Measurements from ENCODE around the gene POLR2F.
"Not testable (repeated sequence)": the region's sequence is repeated elsewhere in the genome, so short reads cannot be mapped to it uniquely, and the experiment has no call there.

POLR2F gene

DNA sequence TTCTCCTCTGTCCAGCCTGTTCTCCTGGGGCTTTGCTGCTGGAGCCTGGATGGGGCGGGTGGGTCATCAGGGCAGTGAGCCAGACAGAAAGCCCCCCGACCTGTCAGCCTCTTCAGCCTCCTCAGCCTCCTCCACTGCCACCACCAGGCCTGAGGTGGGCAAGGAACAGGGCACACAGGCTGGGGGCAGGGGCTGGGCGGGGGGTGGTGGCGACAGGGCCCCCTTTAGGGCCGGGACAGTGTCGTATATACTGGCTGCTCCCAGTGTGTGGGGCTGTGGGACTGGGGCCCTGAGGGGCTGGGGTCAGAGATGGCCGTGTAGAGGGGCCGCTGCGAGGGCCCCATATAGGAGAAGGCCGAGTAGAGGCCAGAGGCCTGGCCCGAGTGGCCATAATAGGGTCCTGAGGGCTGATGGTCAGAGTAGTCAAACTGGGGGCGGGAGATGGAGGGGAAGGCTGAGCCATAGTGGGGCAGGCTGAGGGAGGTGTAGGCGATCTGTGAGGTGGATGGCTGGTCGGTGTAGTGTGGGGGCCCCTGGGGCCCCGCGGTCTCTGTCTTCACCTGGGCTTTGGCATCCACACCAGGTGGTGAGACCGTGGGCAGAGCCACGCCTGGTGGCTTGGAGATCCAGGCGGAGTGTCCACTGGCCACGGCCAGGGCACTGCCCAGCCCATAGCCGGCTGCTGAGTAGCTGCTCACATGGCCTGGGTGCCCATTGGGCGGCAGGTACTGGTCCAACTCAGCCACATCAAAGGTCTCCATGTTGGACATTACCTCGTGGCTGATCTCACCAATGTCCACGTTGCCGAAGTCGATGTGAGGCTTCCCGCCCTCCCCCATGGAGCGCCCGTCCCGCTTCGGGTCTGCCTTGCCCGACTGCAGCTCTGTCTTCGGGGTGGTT lies 20.0 kb downstream of the POLR2F start:
- H3K9me3 ChIP-seq (ENCODE audit: control insufficient read depth, low read length): no peaks in the 10 kb centered on the region
- H3K27me3 ChIP-seq (replicated peaks; ENCODE audit: control insufficient read depth, insufficient read depth, low read length): no peaks in the 10 kb centered on the region
- H3K36me3 ChIP-seq (ENCODE audit: control insufficient read depth, insufficient read depth, low read length, severe bottlenecking): peaks cover 3% of the 10 kb centered on the region
- H3K9ac ChIP-seq (ENCODE audit: low read length): no peak overlapping the region
- H3K4me1 ChIP-seq (ENCODE audit: control insufficient read depth, insufficient read depth, low read length): no peaks in the 10 kb centered on the region
- no peak overlapping the region for H3K4me3 ChIP-seq (ENCODE audit: low read length)
- DNase-seq (ENCODE audit: low read depth): no peak

DNA sequence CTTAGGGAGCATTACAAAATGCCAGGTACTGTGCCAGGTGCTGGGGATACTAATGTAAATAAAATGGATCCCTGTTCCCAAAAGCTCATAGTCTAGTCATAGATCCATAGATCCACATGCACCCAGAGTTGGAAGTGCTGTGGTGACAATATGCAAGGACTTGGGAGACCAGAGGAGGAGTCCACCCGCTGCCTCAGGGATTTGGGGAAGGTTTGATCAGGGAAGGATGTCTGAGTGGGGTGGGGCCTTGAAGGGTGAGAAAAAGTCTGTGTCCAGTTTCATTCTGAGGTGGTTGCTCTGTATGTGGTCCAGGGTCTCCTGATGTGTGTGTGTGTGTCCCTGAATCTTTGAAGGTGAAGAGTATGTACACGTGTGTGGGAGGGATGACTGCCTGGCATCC lies 21.7 kb downstream of the POLR2F start:
- H3K4me1 ChIP-seq (ENCODE audit: control insufficient read depth, insufficient read depth, low read length): no peaks in the 10 kb centered on the region
- H3K4me3 ChIP-seq (ENCODE audit: low read length): no peak overlapping the region
- H3K27me3 ChIP-seq (replicated peaks; ENCODE audit: control insufficient read depth, insufficient read depth, low read length): no peaks in the 10 kb centered on the region
- H3K36me3 ChIP-seq (ENCODE audit: control insufficient read depth, insufficient read depth, low read length, severe bottlenecking): no peaks in the 10 kb centered on the region
- no peaks in the 10 kb centered on the region for H3K9me3 ChIP-seq (ENCODE audit: control insufficient read depth, low read length)
- DNase-seq (ENCODE audit: low read depth): no peak
- H3K9ac ChIP-seq (ENCODE audit: low read length): no peak overlapping the region

DNA sequence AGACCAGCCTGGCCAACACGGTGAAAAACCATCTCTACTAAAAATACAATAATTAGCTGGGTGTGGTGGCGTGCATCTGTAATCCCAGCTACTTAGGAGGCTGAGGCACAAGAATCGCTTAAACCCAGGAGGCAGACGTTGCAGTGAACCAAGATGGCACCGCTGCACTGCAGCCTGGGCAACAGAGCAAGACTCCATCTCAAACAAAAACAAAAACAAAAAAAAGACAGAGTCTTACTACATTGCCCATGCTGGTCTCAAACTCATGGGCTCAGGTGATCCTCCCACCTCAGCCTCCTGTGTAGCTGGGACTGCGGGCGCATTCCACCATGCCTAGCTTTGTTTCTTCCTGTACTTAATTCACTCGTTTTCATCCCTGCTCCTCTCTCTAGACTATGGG lies 22.5 kb downstream of the POLR2F start:
- not testable (repeated sequence) for H3K4me3 ChIP-seq (ENCODE audit: low read length); H3K4me1 ChIP-seq (ENCODE audit: control insufficient read depth, insufficient read depth, low read length); H3K9me3 ChIP-seq (ENCODE audit: control insufficient read depth, low read length); DNase-seq (ENCODE audit: low read depth); H3K27me3 ChIP-seq (replicated peaks; ENCODE audit: control insufficient read depth, insufficient read depth, low read length); H3K36me3 ChIP-seq (ENCODE audit: control insufficient read depth, insufficient read depth, low read length, severe bottlenecking); H3K9ac ChIP-seq (ENCODE audit: low read length)

- DNase-seq (ENCODE audit: low read depth): no peak
- Histone ChIP-seq H3K36me3 (ENCODE audit: control insufficient read depth, insufficient read depth, low read length, severe bottlenecking) (no peaks in the 10 kb centered on the region), H3K9ac (ENCODE audit: low read length) (no peak overlapping the region), H3K4me3 (ENCODE audit: low read length) (no peak overlapping the region), H3K4me1 (ENCODE audit: control insufficient read depth, insufficient read depth, low read length) (peaks cover 5% of the 10 kb centered on the region), H3K9me3 (ENCODE audit: control insufficient read depth, low read length) (no peaks in the 10 kb centered on the region), H3K27me3 (replicated peaks; ENCODE audit: control insufficient read depth, insufficient read depth, low read length) (no peaks in the 10 kb centered on the region)
Observed at GRCh38 chr22:37976547-37976946, 23.0 kb downstream of the POLR2F start.

DNA sequence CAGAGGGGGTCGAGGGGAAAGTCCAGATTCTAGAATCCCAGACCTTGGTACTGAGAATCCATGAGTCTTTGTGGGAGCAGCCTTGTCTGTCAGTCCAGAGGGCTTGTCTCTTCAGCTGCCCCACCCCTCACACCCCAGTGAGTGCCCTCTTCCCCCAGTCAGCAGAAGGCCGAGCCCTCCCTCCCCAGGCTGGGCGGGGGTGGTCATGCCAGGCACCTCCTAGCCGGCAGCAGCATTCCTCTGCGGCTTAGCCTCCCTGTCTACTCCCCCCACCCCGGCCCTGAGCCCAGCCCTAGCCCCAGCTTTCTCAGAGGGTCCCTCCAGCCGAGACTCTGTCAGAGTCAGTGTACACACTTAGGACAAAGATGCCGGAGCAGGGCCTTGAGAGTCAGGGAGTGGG lies 26.3 kb downstream of the POLR2F start:
- Histone ChIP-seq H3K36me3 (ENCODE audit: control insufficient read depth, insufficient read depth, low read length, severe bottlenecking) (no peaks in the 10 kb centered on the region), H3K9ac (ENCODE audit: low read length) (no peak overlapping the region), H3K27me3 (replicated peaks; ENCODE audit: control insufficient read depth, insufficient read depth, low read length) (no peaks in the 10 kb centered on the region), H3K4me3 (ENCODE audit: low read length) (no peak overlapping the region), H3K9me3 (ENCODE audit: control insufficient read depth, low read length) (no peaks in the 10 kb centered on the region), H3K4me1 (ENCODE audit: control insufficient read depth, insufficient read depth, low read length) (peaks cover 18% of the 10 kb centered on the region)
- DNase-seq (ENCODE audit: low read depth): no peak

DNA sequence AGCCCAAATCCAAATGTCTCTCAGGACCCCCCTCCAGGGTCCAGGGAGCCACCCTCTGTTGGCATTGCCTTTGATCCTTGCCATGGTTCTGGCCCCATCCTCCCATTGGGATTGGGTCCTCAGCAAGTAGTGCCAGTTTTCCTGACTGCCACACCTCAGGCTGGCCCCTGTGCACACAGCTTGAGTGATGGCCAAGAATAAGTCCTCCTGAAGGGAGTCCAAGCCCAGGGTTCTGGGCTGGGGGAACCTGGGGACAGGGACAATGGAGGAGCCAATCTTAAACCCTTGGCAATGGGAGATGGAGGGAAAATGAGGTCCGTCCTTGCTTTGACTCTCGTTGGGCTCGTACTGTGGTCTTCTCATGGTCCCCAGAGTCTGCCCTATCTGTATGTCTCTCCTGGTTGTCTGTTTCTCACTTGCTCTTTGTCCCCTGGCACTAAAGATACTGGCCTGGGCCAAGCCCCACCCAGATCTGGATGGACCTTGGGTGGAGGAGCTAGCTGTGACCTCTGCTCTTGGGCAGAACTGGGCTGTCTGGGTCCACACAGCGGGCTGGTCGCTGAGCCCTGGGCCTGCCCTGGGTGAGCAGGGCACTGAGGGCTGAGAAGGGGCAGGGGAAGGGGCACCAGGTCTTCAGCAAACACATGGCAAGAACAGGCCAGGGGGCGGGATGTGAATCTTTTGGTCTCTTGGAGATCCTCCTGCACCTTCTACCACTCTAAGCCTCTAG lies 27.9 kb downstream of the POLR2F start:
- Histone ChIP-seq H3K4me1 (ENCODE audit: control insufficient read depth, insufficient read depth, low read length) (peaks cover 18% of the 10 kb centered on the region), H3K27me3 (replicated peaks; ENCODE audit: control insufficient read depth, insufficient read depth, low read length) (no peaks in the 10 kb centered on the region), H3K4me3 (ENCODE audit: low read length) (no peak overlapping the region), H3K9me3 (ENCODE audit: control insufficient read depth, low read length) (no peaks in the 10 kb centered on the region), H3K9ac (ENCODE audit: low read length) (no peak overlapping the region), H3K36me3 (ENCODE audit: control insufficient read depth, insufficient read depth, low read length, severe bottlenecking) (no peaks in the 10 kb centered on the region)
- DNase-seq (ENCODE audit: low read depth): no peak

GRCh38 chr22:37982151-37982785 lies 28.8 kb downstream of the POLR2F start:
- Histone ChIP-seq H3K9me3 (ENCODE audit: control insufficient read depth, low read length) (no peaks in the 10 kb centered on the region), H3K4me1 (ENCODE audit: control insufficient read depth, insufficient read depth, low read length) (peaks cover 18% of the 10 kb centered on the region), H3K36me3 (ENCODE audit: control insufficient read depth, insufficient read depth, low read length, severe bottlenecking) (no peaks in the 10 kb centered on the region), H3K27me3 (replicated peaks; ENCODE audit: control insufficient read depth, insufficient read depth, low read length) (no peaks in the 10 kb centered on the region), H3K4me3 (ENCODE audit: low read length) (no peak overlapping the region), H3K9ac (ENCODE audit: low read length) (no peak overlapping the region)
- DNase-seq (ENCODE audit: low read depth): no peak

- no peak for DNase-seq (ENCODE audit: low read depth)
- H3K36me3 ChIP-seq (ENCODE audit: control insufficient read depth, insufficient read depth, low read length, severe bottlenecking): no peaks in the 10 kb centered on the region
- H3K9me3 ChIP-seq (ENCODE audit: control insufficient read depth, low read length): no peaks in the 10 kb centered on the region
- no peaks in the 10 kb centered on the region for H3K27me3 ChIP-seq (replicated peaks; ENCODE audit: control insufficient read depth, insufficient read depth, low read length)
- no peak overlapping the region for H3K4me3 ChIP-seq (ENCODE audit: low read length)
- peaks cover 18% of the 10 kb centered on the region for H3K4me1 ChIP-seq (ENCODE audit: control insufficient read depth, insufficient read depth, low read length)
- H3K9ac ChIP-seq (ENCODE audit: low read length): no peak overlapping the region
Observed at GRCh38 chr22:37982938-37983859, 29.7 kb downstream of the POLR2F start.

DNA sequence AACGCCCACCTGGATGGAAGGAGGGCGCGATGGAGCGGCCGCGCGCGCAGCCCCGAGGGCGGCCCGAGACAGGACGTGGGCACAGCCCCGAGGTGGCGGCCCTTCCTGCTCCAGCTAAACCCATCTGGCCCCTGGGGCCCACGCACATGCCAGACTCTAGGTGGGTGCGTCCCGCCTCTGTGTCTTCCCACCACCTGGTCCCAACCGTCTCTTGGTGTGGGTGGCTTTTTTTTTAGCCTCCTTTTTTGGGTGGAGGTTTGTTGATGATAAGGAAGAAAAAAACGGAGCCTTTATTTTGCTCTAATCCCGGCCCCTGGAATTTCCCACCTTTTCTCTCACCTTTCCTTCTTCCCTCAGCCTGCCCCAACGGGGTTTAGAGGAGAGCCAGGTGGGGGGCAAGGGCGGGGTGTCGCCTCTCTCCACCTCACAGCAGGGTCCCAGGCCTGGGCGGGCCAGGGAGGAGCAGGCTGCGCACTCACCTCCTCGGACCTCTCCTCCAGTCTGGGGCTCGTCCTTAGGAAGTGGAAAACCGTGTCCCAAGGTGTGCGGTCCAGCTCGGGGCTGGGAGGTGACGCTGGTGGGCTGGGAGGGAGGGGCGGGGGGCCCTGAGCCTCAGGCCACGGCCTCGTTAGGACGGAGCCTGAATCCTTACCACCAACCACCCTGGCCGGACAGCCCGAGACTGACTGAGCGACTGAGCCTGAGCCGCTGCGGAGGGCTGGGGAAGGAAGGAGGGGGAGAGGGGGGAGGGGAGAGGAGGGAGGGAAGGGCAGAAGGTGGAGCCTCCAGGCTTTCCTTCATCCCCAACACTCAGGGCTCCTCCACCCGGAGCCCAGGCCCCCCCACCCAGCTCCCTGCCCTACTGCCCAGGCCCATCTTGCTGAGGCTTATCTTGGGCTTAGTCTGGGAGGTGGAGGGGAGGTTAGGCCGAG lies 30.6 kb downstream of the POLR2F start, which contains the start of gene SOX10:
Gene SOX10, minus strand, starts transcription at position 696 of the 932 bp plus-strand sequence. CDS start 771 bp downstream, outside the sequence.
- no peak within 1 kb of the TSS for H3K9ac ChIP-seq (ENCODE audit: low read length)
- no peaks in the 10 kb centered on the region for H3K36me3 ChIP-seq (ENCODE audit: control insufficient read depth, insufficient read depth, low read length, severe bottlenecking)
- H3K27me3 ChIP-seq (replicated peaks; ENCODE audit: control insufficient read depth, insufficient read depth, low read length): no peaks in the 10 kb centered on the region
- peaks cover 18% of the 10 kb centered on the region for H3K4me1 ChIP-seq (ENCODE audit: control insufficient read depth, insufficient read depth, low read length)
- no peaks in the 10 kb centered on the region for H3K9me3 ChIP-seq (ENCODE audit: control insufficient read depth, low read length)
- no peak for DNase-seq (ENCODE audit: low read depth)
- H3K4me3 ChIP-seq (ENCODE audit: low read length): no peak within 1 kb of the TSS

DNA sequence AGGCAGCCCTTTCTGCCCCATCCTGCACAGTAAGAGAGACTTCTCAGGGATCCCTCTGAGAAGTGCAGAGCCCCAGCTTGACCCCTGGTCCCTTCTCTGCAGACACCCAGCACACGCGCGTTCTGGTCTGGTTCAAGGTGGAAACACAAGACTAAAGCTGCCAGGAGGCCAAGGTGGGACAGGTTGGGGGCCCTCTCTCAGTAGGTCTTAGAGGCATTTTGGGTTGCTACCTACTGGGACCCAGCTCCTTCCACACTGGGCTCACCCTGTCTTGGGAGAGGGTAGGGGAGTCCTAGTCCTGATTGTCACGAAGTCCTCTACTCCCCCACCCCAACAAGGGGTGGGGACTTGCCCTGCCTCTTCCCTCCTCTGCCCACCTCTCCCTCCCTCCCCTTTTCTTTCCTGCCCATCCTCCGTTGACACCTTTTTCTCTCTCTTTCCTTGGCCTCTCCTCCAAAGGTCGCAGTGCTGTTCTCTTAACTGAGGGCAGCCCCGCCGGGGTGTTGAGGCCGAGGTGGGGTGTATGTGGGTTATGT lies 31.6 kb downstream of the POLR2F start:
- H3K4me1 ChIP-seq (ENCODE audit: control insufficient read depth, insufficient read depth, low read length): peaks cover 18% of the 10 kb centered on the region
- H3K27me3 ChIP-seq (replicated peaks; ENCODE audit: control insufficient read depth, insufficient read depth, low read length): no peaks in the 10 kb centered on the region
- no peak overlapping the region for H3K9ac ChIP-seq (ENCODE audit: low read length)
- DNase-seq (ENCODE audit: low read depth): no peak
- H3K4me3 ChIP-seq (ENCODE audit: low read length): no peak overlapping the region
- H3K9me3 ChIP-seq (ENCODE audit: control insufficient read depth, low read length): no peaks in the 10 kb centered on the region
- no peaks in the 10 kb centered on the region for H3K36me3 ChIP-seq (ENCODE audit: control insufficient read depth, insufficient read depth, low read length, severe bottlenecking)

All from adipocyte (in vitro differentiated cells).